SJCRH30 (cell line): ENCODE results near the gene OR5B17. TPM values are rescaled to one million over a fixed set of nuclear protein-coding genes. Genes with fewer than 3 reads are reported as not detected.

Experiments
- total RNA-seq: library from RNA; depleted of rRNA; stranded (reverse); fragments of >200 nt; shearing (Covaris generic); gene quantifications from 2 replicates; pipeline ENCODE4 v1.2.3, GENCODE V29; 2014; rRNA removed

The OR5B17 gene
- total RNA-seq, 1 experiment from 2014 or later = not detected

Other genes with a start within 250 kb of the OR5B17 start
- not detected in 2 replicates for gene OR9I1, start 233.5 kb downstream of the OR5B17 start, total RNA-seq
- not detected in 2 replicates for gene OR9Q2, start 170.0 kb downstream of the OR5B17 start, total RNA-seq
- not detected in 2 replicates for gene OR1S2, start 154.9 kb downstream of the OR5B17 start, total RNA-seq
- gene OR1S1, start 146.3 kb downstream of the OR5B17 start, total RNA-seq = not detected in 2 replicates
- gene OR10Q1, start 130.2 kb downstream of the OR5B17 start, total RNA-seq = not detected in 2 replicates
- not detected in 2 replicates for gene OR10W1, start 90.8 kb downstream of the OR5B17 start, total RNA-seq
- not detected in 2 replicates for gene OR5B3, start 47.8 kb upstream of the OR5B17 start, total RNA-seq
- not detected in 2 replicates for gene OR5B2, start 69.1 kb upstream of the OR5B17 start, total RNA-seq
- gene OR5B12, start 83.2 kb upstream of the OR5B17 start, total RNA-seq = not detected in 2 replicates
- gene OR5B21, start 149.0 kb upstream of the OR5B17 start, total RNA-seq = not detected in 2 replicates
- 1.9 TPM in 2 replicates for gene LPXN, start 216.8 kb upstream of the OR5B17 start, total RNA-seq
- gene ZFP91, start 220.0 kb upstream of the OR5B17 start, total RNA-seq = 56.4 and 60.5 TPM in 2 replicates